ENCODE results near the gene PPP1R14B. TPM values are rescaled to one million over a fixed set of nuclear protein-coding genes. Genes with fewer than 3 reads are reported as not detected.
A peak's percentile ranks its signal among the peaks of the same experiment; 100 is the strongest.

PPP1R14B gene
- total RNA-seq, 1 experiment from 2014 or later = 467 TPM

DNA sequence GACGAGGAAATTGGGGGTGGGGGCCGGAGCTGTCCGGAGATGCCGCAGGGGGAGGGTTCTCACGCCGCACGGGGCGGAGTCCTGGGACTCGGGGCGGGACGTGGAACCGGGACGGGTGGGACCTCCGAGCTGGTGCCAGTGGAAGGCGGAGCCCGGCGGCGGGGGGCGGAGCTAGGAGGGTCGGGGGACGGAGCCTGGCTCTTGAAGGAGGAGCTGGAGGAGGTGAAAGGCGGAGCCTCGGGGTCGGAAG is 5.6 kb downstream of the PPP1R14B start:
- peaks cover 41% of the 10 kb centered on the region for H3K4me1 ChIP-seq (replicated peaks)
- no peaks in the 10 kb centered on the region for H3K27me3 ChIP-seq (replicated peaks)
- peak overlapping the region; percentile 74 for H3K4me3 ChIP-seq
- peak overlapping the region; percentile 91 for H3K27ac ChIP-seq
- DNase-seq (ENCODE audit: low read depth in 1 of 2, low spot score in 2 of 2) = peak; percentile 99 to 100
- H3K9me3 ChIP-seq (replicated peaks) = no peaks in the 10 kb centered on the region
- H3K36me3 ChIP-seq = peaks cover 62% of the 10 kb centered on the region

DNA sequence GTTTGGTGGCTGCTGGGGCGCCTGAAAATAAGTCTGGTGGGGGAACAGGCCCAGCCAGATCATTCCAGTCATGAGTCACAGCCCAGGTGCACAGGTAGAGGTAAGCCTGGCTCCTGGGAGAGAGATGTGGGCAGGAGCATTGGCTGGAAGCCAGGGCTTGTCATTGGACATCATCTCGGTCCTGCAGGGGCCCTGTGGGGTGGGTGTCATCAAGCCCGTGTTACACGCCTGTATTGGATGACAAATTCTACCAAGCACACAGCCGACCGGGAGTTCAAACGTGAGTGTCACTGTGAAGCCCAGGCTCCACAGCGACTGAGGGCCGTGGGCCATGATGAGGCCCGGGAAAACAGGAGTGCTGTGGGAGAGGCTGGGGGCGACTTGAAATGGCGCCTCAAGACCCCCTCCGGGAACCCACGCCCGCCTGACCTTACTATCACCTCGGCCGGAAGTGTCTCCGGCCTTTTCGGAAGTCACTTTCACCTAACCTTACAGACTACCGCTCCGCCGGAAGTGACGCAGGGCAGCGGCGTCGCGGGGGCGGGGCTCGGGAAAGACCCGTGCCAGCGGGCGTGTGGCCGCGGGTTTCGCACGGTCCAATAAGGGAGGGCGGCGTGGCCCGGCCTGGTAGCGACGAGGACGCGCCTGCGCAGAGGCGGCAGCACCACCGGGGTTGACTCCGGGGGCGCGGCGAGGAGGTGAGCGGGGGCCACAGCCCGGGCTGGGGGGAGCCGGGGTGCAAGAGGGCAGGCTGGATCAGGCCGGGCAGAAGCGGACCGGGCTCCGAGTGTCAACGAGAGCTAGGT is 6.1 kb downstream of the PPP1R14B start, which contains the start of gene FKBP2:
FKBP2 (plus strand) TSS at position 661 of the 806 bp plus-strand sequence. CDS start 1,293 bp downstream, outside the sequence.
- Histone ChIP-seq H3K27ac (peak within 1 kb of the TSS; percentile 91), H3K4me1 (replicated peaks) (peaks cover 36% of the 10 kb centered on the region), H3K36me3 (peaks cover 62% of the 10 kb centered on the region), H3K4me3 (peak within 1 kb of the TSS; percentile 74), H3K27me3 (replicated peaks) (no peaks in the 10 kb centered on the region), H3K9me3 (replicated peaks) (no peaks in the 10 kb centered on the region)
- DNase-seq (ENCODE audit: low read depth in 1 of 2, low spot score in 2 of 2) = peak; percentile 99

DNA sequence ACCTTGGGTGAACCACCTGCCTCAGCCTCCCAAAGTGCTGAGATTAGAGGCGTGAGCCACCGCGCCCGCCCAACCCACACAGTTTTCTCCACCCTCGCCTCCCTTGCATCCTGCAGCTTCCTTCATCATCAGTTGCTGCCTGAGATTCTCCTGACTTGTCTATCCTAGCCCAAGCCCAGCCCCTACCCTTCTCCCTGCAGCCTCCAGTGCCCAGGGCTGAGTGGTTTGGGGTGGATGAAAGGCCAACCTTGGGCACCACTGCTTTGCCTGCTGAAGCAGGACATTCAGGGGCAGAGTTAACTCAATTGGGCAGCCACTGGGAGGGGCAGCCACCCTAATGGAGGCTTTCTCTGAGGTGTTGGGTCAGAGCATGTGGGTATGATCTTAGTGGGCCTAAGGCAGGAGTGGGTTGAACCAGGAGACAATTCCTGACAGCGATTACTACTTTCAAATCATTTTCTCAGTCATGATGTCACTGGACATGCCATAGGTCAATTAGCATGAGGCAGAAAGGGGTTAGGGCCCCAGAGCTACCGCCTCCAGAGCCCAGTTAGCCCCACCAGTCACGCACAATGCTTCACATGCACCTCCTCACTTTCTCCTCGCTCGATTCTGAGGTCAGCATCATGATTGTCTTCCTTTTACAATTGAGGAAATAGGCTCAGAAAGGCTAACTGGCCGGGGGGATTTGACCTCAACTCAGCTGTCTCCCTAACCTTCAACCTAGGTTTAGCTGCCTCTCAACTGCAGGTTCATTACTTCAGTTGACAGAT is 6.9 kb downstream of the PPP1R14B start:
- H3K9me3 ChIP-seq (replicated peaks) = no peaks in the 10 kb centered on the region
- no peaks in the 10 kb centered on the region for H3K27me3 ChIP-seq (replicated peaks)
- H3K36me3 ChIP-seq = peaks cover 60% of the 10 kb centered on the region
- no peak for DNase-seq (ENCODE audit: low read depth in 1 of 2, low spot score in 2 of 2)
- H3K27ac ChIP-seq = peak overlapping the region; percentile 91
- H3K4me3 ChIP-seq = peak overlapping the region; percentile 74
- H3K4me1 ChIP-seq (replicated peaks) = peaks cover 36% of the 10 kb centered on the region

DNA sequence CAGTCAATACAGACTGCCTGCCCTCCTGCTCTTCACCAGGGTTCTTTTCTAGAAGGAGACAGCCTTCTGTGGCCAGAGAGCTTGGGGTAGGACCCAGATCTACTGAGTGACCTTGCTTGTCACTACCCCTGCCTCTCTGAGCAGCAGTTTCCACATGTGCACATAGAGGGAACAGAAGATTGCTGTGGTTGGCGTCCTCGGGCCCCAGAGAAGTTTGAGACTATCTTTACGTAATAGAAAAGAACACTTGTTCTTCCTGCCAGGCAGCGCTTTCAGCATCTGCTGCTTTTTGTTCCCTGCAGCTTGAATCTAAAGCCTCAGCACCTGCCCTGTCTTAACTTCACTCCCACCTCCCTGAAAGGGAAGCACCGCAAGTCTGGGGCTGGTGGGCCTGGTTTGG is 7.7 kb downstream of the PPP1R14B start:
- peaks cover 39% of the 10 kb centered on the region for H3K4me1 ChIP-seq (replicated peaks)
- peaks cover 53% of the 10 kb centered on the region for H3K36me3 ChIP-seq
- H3K27me3 ChIP-seq (replicated peaks) = no peaks in the 10 kb centered on the region
- H3K4me3 ChIP-seq = no peak overlapping the region
- no peaks in the 10 kb centered on the region for H3K9me3 ChIP-seq (replicated peaks)
- H3K27ac ChIP-seq = no peak overlapping the region
- DNase-seq (ENCODE audit: low read depth in 1 of 2, low spot score in 2 of 2) = no peak

DNA sequence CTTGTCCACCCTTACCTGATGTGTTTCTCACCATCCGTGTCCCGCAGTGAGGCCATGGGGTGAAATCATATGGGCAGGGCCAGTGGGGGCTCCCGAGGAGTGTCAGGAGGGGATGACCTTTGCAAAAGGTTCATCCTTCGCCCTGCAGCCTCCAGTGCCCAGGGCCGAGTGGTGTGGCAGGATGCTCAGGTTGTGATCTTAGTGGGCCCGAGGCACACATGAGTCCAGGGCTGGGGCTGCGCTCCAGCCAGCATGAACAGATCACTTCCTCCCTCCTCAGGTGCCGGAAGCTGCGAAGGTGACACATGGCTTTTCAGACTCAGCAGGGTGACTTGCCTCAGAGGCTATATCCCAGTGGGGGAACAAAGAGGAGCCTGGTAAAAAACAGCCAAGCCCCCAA is 8.7 kb downstream of the PPP1R14B start:
- DNase-seq (ENCODE audit: low read depth in 1 of 2, low spot score in 2 of 2) = no peak
- no peak overlapping the region for H3K4me3 ChIP-seq
- no peaks in the 10 kb centered on the region for H3K27me3 ChIP-seq (replicated peaks)
- H3K27ac ChIP-seq = no peak overlapping the region
- no peaks in the 10 kb centered on the region for H3K9me3 ChIP-seq (replicated peaks)
- peaks cover 38% of the 10 kb centered on the region for H3K4me1 ChIP-seq (replicated peaks)
- peaks cover 45% of the 10 kb centered on the region for H3K36me3 ChIP-seq

DNA sequence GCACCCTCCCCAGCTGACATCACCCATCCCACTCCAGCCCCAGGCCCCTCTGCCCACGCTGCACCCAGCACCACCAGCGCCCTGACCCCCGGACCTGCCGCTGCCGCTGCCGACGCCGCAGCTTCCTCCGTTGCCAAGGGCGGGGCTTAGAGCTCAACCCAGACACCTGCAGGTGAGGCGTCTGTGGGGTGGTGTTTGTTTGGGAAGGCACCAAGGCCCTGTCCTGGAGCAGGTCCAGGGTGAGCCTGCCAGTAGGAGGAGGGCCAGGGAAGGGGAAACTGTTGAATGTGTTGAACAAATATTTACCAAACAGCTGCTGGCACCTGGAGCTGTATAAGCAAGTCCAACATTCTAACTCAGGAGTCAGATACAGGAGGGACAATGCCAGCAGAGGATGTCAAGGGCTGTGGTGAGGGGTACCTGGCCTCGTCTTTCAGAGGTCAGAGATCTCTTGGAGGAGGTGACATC is 9.2 kb downstream of the PPP1R14B start:
- no peak overlapping the region for H3K4me3 ChIP-seq
- no peaks in the 10 kb centered on the region for H3K9me3 ChIP-seq (replicated peaks)
- DNase-seq (ENCODE audit: low read depth in 1 of 2, low spot score in 2 of 2) = no peak
- no peaks in the 10 kb centered on the region for H3K27me3 ChIP-seq (replicated peaks)
- peaks cover 40% of the 10 kb centered on the region for H3K36me3 ChIP-seq
- H3K4me1 ChIP-seq (replicated peaks) = peaks cover 32% of the 10 kb centered on the region
- H3K27ac ChIP-seq = no peak overlapping the region

DNA sequence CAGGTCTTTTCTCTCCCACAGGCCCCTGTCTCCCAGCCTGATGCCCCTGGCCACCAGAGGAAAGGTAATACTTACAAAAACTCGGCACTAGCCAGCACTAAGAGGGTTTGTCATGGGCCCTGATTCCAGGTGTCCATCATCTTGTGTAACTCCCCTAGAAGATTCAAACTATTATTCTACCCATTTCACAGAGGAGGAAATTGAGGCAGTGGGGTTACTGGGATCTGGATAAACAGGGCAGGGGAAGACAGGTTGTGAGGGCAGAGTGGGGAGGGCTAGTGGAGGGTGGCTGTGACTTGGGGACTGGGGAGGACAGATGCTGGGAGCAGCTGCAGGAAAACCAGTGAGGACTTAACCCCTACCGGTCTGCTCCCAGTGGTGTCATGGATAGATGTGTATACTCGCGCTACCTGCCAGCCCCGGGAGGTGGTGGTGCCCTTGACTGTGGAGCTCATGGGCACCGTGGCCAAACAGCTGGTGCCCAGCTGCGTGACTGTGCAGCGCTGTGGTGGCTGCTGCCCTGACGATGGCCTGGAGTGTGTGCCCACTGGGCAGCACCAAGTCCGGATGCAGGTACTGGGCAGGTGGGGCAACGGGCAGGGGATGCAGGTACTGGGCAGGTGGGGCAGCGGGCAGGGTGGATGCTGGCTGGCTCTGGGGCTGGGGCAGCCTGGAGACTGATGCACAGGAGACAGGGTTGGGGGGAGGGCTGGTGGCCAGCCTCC is 11.1 kb downstream of the PPP1R14B start:
- H3K27me3 ChIP-seq (replicated peaks) = no peaks in the 10 kb centered on the region

DNA sequence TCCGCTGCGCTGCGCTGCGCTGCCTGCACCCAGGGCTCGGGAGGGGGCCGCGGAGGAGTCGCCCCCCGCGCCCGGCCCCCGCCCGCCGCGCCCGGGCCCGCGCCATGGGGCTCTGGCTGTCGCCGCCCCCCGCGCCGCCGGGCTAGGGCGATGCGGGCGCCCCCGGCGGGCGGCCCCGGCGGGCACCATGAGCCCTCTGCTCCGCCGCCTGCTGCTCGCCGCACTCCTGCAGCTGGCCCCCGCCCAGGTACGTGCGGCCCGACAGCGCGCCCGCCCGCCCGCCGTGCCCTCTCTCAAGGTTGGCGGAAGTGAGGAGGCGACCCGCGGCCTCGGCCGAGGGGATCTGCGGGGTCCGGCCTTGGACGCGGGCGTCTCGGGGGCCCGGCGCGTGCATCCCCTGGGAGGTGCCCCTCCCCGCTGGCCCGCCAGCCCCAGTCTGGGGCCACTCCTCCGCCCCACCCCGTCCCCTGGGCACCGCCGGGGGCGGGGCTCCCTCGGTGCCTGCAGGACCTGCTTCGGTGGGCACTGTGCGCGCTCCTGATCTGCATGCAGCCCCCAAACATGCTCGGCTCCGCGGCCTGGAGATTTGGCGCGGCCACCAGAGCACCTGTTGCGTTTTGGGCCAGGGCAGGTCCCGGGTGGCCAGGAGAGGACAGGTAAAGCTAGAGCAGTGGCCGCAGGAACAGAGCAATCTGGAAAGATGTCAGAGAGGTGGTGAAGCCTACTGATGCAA is 11.9 kb downstream of the PPP1R14B start:
- Histone ChIP-seq H3K27ac (no peak overlapping the region), H3K36me3 (peaks cover 24% of the 10 kb centered on the region), H3K9me3 (replicated peaks) (no peaks in the 10 kb centered on the region), H3K27me3 (replicated peaks) (no peaks in the 10 kb centered on the region), H3K4me3 (peak overlapping the region; percentile 79), H3K4me1 (replicated peaks) (peaks cover 27% of the 10 kb centered on the region)
- DNase-seq (ENCODE audit: low read depth in 1 of 2, low spot score in 2 of 2) = peak in 1 of 2 experiments; percentile 53

More for the DNA sequence above, 11.1 kb downstream of the PPP1R14B start:
- Histone ChIP-seq H3K27ac (no peak overlapping the region), H3K4me1 (replicated peaks) (peaks cover 28% of the 10 kb centered on the region), H3K36me3 (peaks cover 32% of the 10 kb centered on the region), H3K4me3 (peak overlapping the region; percentile 79), H3K9me3 (replicated peaks) (no peaks in the 10 kb centered on the region)
- DNase-seq (ENCODE audit: low read depth in 1 of 2, low spot score in 2 of 2) = no peak

DNA sequence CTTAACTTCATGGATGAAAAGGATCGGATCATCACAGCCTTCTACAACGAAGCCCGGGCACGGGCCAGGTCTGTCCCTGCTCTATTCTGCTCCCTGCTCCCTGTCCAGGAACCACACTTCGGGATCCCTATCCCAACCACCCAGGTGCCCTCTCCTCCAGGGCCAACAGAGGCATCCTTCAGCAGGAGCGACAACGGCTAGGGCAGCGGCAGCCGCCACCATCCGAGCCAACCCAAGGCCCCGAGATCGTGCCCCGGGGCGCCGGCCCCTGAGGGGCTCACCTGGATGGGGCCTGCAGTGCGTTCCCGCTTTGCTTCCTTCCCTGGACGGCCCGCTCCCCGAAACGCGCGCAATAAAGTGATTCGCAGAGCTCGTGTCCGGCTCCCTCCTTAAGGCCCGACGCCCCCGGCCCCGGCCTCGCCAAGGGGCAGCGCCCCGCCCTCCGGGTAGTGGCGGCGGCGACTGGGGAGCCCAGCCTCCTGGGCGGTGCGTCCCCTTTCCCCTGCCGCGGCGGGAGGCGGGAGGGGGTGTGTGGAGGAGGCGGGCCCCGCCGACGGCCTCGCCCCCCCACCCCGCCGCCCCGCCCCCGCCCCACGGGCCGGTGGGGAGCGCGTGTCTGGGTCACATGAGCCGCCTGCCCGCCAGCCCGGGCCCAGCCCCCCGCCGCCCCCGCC is 12.7 kb downstream of the PPP1R14B start, which contains the start of gene VEGFB:
VEGFB (plus strand) TSS at position 672 of the 674 bp plus-strand sequence. CDS start 250 bp downstream, outside the sequence.
- Histone ChIP-seq H3K4me1 (replicated peaks) (peaks cover 34% of the 10 kb centered on the region), H3K4me3 (peak within 1 kb of the TSS; percentile 79), H3K27ac (no peak within 1 kb of the TSS), H3K36me3 (peaks cover 31% of the 10 kb centered on the region), H3K27me3 (replicated peaks) (no peaks in the 10 kb centered on the region), H3K9me3 (replicated peaks) (no peaks in the 10 kb centered on the region)
- peak in 1 of 2 experiments; percentile 39 for DNase-seq (ENCODE audit: low read depth in 1 of 2, low spot score in 2 of 2)

DNA sequence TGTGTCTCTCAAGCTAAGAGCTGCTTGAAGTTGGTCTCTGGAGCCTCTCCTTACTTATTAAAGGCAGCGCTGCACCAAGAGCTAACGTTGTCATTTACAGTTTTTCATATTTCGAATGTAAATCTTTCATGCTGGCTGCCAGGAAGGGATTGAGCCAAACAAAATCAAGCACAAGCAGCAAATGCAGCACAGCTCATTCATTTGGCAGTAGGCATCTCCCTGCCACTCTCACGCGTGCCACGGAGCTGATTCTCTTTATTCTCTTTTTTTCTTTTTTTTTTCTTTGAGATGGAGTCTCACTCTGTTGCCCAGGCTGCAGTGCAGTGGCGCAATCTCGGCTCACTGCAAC is 13.8 kb downstream of the PPP1R14B start:
- Histone ChIP-seq H3K9me3 (replicated peaks) (no peaks in the 10 kb centered on the region), H3K36me3 (peaks cover 32% of the 10 kb centered on the region), H3K4me3 (no peak overlapping the region), H3K4me1 (replicated peaks) (peaks cover 34% of the 10 kb centered on the region), H3K27ac (no peak overlapping the region), H3K27me3 (replicated peaks) (no peaks in the 10 kb centered on the region)
- DNase-seq (ENCODE audit: low read depth in 1 of 2, low spot score in 2 of 2) = no peak

DNA sequence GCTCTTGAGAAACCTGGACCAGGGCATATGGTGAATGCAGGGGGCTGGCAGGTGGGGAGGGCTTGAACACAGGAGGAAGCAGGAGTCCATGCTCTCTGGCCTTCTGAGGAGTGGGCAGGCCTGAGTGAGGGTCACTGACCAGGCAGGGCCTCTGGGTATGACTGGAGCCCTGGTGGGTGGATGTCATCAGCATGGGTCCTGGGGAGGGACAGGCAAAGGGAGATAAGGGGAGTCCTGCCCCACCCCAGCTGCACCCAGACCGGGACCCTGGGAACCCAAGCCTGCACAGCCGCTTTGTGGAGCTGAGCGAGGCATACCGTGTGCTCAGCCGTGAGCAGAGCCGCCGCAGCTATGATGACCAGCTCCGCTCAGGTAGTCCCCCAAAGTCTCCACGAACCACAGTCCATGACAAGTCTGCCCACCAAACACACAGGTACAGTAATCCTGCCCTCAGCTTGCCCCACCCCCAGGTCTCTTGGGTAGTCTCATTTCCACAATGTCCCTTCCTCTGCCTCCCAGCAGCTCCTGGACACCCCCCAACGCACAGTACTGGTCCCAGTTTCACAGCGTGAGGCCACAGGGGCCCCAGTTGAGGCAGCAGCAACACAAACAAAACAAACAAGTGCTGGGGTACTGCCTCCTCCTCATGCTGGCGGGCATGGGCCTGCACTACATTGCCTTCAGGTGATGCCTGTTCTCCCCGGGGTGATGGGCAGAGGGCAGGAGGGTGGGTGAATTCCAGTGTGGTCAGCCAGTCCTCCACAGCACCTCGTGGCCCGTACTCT is 14.4 kb downstream of the PPP1R14B start:
- Histone ChIP-seq H3K4me3 (no peak overlapping the region), H3K27me3 (replicated peaks) (no peaks in the 10 kb centered on the region), H3K36me3 (peaks cover 27% of the 10 kb centered on the region), H3K9me3 (replicated peaks) (no peaks in the 10 kb centered on the region), H3K27ac (no peak overlapping the region), H3K4me1 (replicated peaks) (peaks cover 36% of the 10 kb centered on the region)
- DNase-seq (ENCODE audit: low read depth in 1 of 2, low spot score in 2 of 2) = no peak

DNA sequence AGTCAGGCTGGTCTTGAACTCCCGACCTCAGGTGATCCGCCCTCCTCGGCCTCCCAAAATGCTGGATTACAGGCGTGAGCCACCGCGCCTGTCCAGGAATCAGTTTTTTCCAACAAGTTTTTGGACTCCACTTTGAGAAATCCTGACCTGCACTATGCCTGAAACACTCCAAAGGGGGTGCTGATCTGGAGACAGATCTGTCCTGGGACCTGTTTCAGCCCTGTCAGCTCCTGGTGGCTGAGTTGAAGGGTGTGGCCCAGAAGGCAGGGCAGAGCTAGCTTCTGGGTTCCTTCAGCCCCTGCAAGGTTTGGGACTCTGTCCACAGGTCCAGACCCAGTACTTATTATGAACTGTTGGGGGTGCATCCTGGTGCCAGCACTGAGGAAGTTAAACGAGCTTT is 15.2 kb downstream of the PPP1R14B start:
- H3K36me3 ChIP-seq = peaks cover 33% of the 10 kb centered on the region
- no peak overlapping the region for H3K27ac ChIP-seq
- peaks cover 44% of the 10 kb centered on the region for H3K4me1 ChIP-seq (replicated peaks)
- no peaks in the 10 kb centered on the region for H3K27me3 ChIP-seq (replicated peaks)
- 0 out of 2 replicates have a peak, but pooled peaks cover 4% of the 10 kb centered on the region for H3K9me3 ChIP-seq (replicated peaks)
- H3K4me3 ChIP-seq = no peak overlapping the region
- no peak for DNase-seq (ENCODE audit: low read depth in 1 of 2, low spot score in 2 of 2)

Data from SJSA1 (cell line).